IPS-18c (cell line): ENCODE results near the gene ADAMTSL3.

Source experiments
- H3K4me3 ChIP-seq: 2 replicates; pipeline ENCODE4 v1.7.0; 2013; ENCODE audit warnings: low read depth, mild to moderate bottlenecking, low read length, moderate library complexity; ENCODE audit not compliant: insufficient read depth
- H3K9me3 ChIP-seq: one replicate; pipeline ENCODE4 v1.6.1; 2013; ENCODE audit warnings: mild to moderate bottlenecking, low read length, moderate library complexity; ENCODE audit not compliant: control insufficient read depth, insufficient read depth

ADAMTSL3 gene

DNA sequence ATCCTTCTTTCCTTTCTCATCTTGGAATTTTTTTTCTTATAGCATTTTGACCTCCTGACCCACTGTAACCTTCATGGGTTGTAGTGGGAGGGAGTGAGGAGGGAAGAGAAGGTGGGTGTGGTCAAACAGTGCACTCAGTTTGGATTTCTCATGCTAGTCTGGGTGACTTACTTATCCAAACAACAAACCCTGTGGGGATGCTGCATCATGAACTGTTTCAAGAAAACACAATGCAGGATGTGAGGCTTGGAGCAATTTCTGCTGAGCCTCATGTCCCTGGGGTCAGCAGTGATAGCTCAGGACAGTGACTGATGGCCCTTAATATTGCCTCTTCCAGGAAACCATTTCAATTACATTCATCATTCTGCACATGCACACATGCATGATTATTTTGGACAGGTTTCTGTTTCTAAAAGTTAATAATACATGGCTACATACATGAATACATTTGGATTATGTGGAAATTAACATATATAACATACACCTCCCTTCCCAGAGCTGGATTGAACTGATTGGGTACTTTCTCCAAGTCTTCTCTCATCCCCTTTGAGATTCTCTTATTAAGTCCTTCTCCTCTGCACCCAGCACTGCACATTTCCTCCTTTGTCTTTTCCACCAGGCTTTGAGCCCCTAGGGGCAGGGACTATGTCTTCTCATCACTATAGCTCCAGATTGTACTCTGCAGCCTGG, 61.2 kb downstream of the ADAMTSL3 start:
- H3K9me3 ChIP-seq, result no peaks in the 10 kb centered on the region
- no peak overlapping the region for H3K4me3 ChIP-seq

GRCh38 chr15:83716605-83717004, 62.7 kb downstream of the ADAMTSL3 start:
- H3K9me3 ChIP-seq, result no peaks in the 10 kb centered on the region
- no peak overlapping the region for H3K4me3 ChIP-seq

DNA sequence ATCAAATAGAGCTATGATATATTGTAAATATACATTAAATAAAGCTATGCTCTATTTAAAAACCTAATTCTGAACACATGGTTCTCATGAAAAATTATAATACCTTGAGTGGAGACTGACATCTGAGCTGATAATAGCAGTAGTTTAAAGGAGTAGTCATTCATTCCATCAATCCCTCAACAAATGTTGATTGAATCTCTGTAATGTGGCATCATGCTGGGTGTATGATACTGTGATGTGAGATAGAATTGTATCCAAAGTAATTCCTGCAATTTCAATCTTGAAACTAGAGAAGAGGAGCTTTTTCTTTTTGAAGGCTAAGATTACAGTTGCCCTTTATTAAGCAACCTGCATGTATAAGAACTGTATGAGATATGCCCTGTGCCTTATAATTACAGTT, 63.1 kb downstream of the ADAMTSL3 start:
- H3K4me3 ChIP-seq, result no peak overlapping the region
- no peaks in the 10 kb centered on the region for H3K9me3 ChIP-seq

DNA sequence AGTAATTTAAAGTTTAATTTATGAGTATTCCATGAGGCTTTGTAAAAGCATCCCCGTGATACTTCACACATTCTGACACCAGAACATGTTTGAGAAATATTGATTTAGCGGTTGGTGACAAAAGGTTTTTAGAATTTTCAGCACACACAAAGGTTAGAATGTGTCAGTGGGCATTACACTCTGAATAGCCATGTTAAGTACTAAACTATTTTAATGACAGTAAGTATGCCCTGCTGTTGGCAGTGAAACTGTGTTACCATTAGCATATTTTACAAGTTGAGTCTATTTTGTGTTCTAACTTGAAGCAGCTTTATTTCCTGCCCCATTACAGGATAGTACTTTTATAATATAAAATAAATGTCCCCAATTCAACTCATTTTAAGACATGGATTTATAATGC, 66.5 kb downstream of the ADAMTSL3 start:
- Histone ChIP-seq H3K4me3 (no peak overlapping the region), H3K9me3 (no peaks in the 10 kb centered on the region)

DNA sequence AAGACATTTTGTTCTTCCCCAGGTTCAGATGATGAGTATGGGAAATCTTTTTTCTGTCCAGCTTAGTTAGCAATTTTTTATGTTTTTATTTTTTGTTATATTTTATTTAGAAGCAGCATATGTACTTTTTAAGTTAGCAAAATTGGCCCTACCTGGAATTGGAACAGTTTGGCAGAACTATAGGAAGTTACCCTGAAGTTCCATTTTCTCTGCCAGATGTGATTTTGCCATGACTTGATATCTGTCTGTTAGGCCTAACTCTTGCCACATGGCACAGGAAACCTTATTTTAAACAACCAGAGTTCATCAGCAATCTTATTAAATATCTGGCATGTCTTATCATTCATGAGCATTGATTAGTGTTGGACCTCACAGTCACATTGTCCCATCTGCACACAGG, 67.1 kb downstream of the ADAMTSL3 start:
- no peak overlapping the region for H3K4me3 ChIP-seq
- H3K9me3 ChIP-seq, result no peaks in the 10 kb centered on the region

GRCh38 chr15:83721981-83722380, 68.1 kb downstream of the ADAMTSL3 start:
- H3K4me3 ChIP-seq, result no peak overlapping the region
- H3K9me3 ChIP-seq, result no peaks in the 10 kb centered on the region

DNA sequence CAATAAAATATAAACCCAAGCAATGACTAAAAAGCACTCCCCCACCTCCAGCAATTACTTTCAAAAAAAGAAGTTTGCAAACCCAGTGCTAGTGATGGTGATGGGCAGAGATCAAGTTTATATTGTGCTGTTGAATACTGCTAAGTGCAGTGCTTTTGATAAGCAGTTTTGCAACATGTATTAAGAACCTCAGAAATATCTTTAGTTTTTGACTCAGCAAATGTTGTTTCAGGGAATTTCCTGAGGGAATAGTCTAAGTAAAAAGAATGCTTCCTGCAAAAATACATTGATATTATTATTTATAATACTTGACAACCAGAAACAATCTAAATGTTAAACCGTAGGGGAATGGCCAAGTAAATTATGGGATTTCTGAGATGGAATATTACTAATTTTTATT, 69.3 kb downstream of the ADAMTSL3 start:
- H3K4me3 ChIP-seq, result no peak overlapping the region
- no peaks in the 10 kb centered on the region for H3K9me3 ChIP-seq

DNA sequence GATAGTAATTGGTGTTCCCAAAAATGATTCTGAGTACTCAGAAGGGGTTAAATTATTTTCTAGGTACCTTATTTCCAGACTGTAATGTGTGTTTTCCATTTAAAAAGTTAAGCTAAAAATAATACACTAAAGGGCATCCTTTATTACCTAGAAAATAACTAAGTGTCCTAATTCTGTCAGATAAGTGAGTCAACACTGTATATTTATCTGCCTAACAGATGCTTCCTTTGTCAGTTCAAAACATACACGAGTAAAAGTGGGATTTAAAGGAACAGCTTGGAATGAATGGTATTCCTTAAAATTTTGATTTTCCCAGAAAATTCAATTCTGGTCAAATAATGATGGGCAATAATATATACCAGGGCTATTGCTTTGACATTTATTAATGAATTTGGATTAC, 78.3 kb downstream of the ADAMTSL3 start:
- Histone ChIP-seq H3K4me3 (no peak overlapping the region), H3K9me3 (no peaks in the 10 kb centered on the region)

DNA sequence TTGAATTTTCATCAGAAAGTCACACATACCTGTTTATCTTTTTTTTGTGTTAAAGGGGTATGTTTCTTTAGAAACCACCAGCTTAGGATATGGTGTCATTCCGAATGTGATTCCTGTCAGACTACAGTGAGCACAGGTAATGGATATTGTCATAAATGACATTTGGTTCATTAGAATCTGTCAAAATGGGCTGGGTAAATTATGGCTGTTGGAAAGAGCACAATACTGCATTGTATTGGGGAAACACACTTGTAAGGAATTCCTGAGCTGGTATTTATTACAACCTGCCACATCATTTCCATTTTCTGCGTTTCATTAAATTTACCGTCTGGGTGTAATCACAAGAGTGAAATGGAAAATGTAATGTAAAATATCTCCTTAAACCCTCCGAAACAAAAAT, 78.8 kb downstream of the ADAMTSL3 start:
- no peak overlapping the region for H3K4me3 ChIP-seq
- H3K9me3 ChIP-seq, result no peaks in the 10 kb centered on the region

DNA sequence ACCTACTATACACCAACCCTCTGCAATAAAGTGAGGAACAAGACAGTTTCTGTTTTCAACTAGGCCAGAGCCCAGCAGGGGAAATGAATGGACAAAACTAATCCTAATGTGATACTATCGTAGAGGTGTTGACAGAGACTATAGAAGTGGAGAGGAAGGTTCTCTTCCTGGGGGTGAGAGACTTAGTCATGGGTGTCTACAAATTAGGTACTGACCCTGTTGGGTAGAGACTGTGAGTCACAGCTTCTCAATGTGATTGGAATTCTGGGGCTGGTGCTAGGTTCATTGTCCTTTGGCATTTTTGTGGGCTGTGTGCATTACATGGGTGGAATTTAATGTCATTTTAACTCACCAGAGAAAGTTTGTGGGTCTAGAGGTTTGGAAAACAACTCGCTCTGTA, 79.3 kb downstream of the ADAMTSL3 start:
- H3K9me3 ChIP-seq, result no peaks in the 10 kb centered on the region
- no peak overlapping the region for H3K4me3 ChIP-seq

- no peak overlapping the region for H3K4me3 ChIP-seq
Observed at GRCh38 chr15:83733691-83734090, 79.8 kb downstream of the ADAMTSL3 start.

GRCh38 chr15:83734487-83734886, 80.6 kb downstream of the ADAMTSL3 start:
- Histone ChIP-seq H3K9me3 (no peaks in the 10 kb centered on the region), H3K4me3 (no peak overlapping the region)

More at GRCh38 chr15:83733691-83734090, 79.8 kb downstream of the ADAMTSL3 start:
- no peaks in the 10 kb centered on the region for H3K9me3 ChIP-seq

GRCh38 chr15:83739629-83740028, 85.7 kb downstream of the ADAMTSL3 start:
- no peaks in the 10 kb centered on the region for H3K9me3 ChIP-seq
- H3K4me3 ChIP-seq, result no peak overlapping the region

DNA sequence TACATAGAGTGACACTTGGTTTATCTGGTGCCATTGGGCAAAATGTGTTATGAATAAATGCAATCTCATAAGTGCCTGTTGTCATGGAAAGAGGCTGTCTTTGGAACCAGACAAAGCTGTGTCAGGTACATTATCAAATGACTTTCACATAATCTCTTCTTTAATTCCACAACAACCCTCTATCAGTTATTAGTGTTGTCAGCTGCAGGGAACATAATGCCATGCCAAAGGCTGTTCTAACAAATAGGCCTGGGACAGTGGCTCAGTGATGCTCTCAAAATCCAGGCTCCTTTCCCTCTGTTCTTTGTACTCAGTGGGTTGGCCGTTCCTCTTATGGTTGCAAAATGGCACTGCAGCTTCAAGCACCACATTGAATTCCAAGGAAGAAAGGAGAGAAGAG, 91.8 kb downstream of the ADAMTSL3 start:
- H3K4me3 ChIP-seq, result no peak overlapping the region
- no peaks in the 10 kb centered on the region for H3K9me3 ChIP-seq

GRCh38 chr15:83746231-83746630, 92.3 kb downstream of the ADAMTSL3 start:
- Histone ChIP-seq H3K4me3 (no peak overlapping the region), H3K9me3 (no peaks in the 10 kb centered on the region)

GRCh38 chr15:83747050-83747717, 93.3 kb downstream of the ADAMTSL3 start:
- Histone ChIP-seq H3K4me3 (no peak overlapping the region), H3K9me3 (no peaks in the 10 kb centered on the region)

DNA sequence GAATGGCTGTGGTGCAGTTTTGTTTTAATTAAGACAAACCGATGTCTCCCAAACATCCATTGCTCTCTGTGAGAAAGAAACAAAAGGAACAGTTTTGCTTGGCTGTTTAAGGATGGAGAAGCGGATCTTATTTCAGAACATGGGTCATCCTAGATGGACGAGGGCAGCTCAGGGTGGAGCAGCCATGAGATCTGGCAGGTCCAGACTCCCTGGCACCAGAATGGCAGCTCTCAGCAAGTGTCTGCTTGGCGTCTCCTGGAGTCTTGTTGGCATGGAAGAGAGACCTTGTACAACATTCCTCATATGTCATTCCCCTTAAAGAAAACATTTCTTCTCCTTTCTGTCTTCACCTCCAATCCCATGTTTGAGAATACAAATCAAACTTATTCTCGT, 93.8 kb downstream of the ADAMTSL3 start:
- H3K4me3 ChIP-seq, result no peak overlapping the region
- H3K9me3 ChIP-seq, result no peaks in the 10 kb centered on the region

DNA sequence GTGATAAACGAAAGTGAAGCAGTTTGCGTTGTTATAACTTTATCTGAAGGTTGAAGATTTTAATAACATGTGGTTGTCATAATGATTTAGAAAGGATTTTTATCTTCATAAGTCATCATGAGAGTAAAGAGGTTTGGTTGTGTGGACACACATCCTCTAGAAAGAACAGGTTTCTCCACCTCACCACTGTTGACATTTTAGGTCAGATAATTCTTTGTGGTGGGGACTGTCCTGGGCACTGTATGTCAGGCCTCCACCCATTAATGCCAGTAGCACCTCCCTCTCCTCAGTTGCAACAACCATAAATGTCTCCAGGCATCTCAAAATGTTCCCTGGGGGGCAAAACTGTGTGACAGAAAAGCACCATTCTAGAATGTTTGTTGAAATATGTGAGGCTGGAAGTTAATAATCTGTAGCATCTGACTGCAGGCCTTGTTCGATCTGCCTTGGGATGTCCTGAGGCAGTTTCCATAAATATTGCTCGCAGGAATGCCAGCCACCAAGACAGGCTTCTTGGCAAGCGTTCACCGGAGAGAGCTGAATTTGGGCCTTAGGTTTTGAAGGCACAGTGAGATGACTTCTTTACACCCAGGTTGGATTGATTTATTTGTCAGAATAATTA, 100.1 kb downstream of the ADAMTSL3 start:
- H3K4me3 ChIP-seq, result no peak overlapping the region
- H3K9me3 ChIP-seq, result peaks cover 2% of the 10 kb centered on the region
